WTC11 (cell line): ENCODE measurements around the gene SSNA1. TPM values are rescaled to one million over a fixed set of nuclear protein-coding genes. Genes with fewer than 3 reads are reported as not detected.
A peak's percentile ranks its signal among the peaks of the same experiment; 100 is the strongest.

Experiments
- ATAC-seq: fragments of 200-7000 bp; cut with Tn5 transposase; 2 replicates; pipeline ENCODE4 v1.10.0; 2021; ENCODE audit warnings: mild to moderate bottlenecking, moderate library complexity
- CTCF ChIA-PET: fragments of 300-600 bp; sonication (Branson Sonifier 250); formaldehyde crosslinking; loops from one replicate; lab custom pipeline; 2021; ENCODE audit warnings: antibody characterized with exemption; lab: Charles Lee
- POLR2A ChIA-PET: fragments of 350-600 bp; sonication (Branson Sonifier 250); formaldehyde crosslinking; loops from one replicate; lab custom pipeline; 2021; ENCODE audit warnings: antibody characterized with exemption; lab: Charles Lee
- DNase-seq: peaks from one replicate; pipeline ENCODE4 v3.0.0; 2021; ENCODE audit warnings: low spot score
- H3K27ac Mint-ChIP-seq: 2 replicates; pipeline ENCODE4 v1.8.0; 2021; ENCODE audit warnings: mixed read lengths
- H3K27me3 Mint-ChIP-seq: 2 replicates; pipeline ENCODE4 v1.8.0; 2021; ENCODE audit warnings: low read depth, mild to moderate bottlenecking, moderate library complexity, mixed read lengths
- H3K36me3 Mint-ChIP-seq: 2 replicates; pipeline ENCODE4 v1.8.0; 2021; ENCODE audit warnings: mixed read lengths
- H3K4me1 Mint-ChIP-seq: 2 replicates; pipeline ENCODE4 v1.8.0; 2022; ENCODE audit warnings: mixed read lengths
- H3K4me3 Mint-ChIP-seq: 2 replicates; pipeline ENCODE4 v1.8.0; 2021; ENCODE audit warnings: mild to moderate bottlenecking, moderate library complexity, mixed read lengths
- H3K9me3 Mint-ChIP-seq: 2 replicates; pipeline ENCODE4 v1.8.0; 2021; ENCODE audit warnings: mixed read lengths
- CREB1 ChIP-seq: sonication (generic); formaldehyde crosslinking; IDR thresholded peaks from 2 replicates; pipeline ENCODE4 v1.8.0; 2023; ENCODE audit warnings: mild to moderate bottlenecking, missing genetic modification reagents
- EMX1 ChIP-seq: fragments of 250-450 bp; sonication (Bioruptor Pico); IDR thresholded peaks from 2 replicates; pipeline ENCODE4 v1.8.0; 2021; ENCODE audit warnings: mild to moderate bottlenecking
- NFE2L1 ChIP-seq: sonication (generic); formaldehyde crosslinking; IDR thresholded peaks from 2 replicates; pipeline ENCODE4 v1.8.1; 2023; ENCODE audit warnings: missing genetic modification reagents
- RELA ChIP-seq: sonication (generic); formaldehyde crosslinking; IDR thresholded peaks from 2 replicates; pipeline ENCODE4 v1.8.1; 2022; ENCODE audit warnings: missing genetic modification reagents, mild to moderate bottlenecking, borderline replicate concordance
- SMAD3 ChIP-seq: sonication (generic); formaldehyde crosslinking; IDR thresholded peaks from 2 replicates; pipeline ENCODE4 v1.8.0; 2022; ENCODE audit warnings: missing genetic modification reagents, mild to moderate bottlenecking, borderline replicate concordance
- ZNF232 ChIP-seq: sonication (generic); formaldehyde crosslinking; IDR thresholded peaks from 2 replicates; pipeline ENCODE4 v1.8.0; 2022; ENCODE audit warnings: mild to moderate bottlenecking, missing genetic modification reagents
- total RNA-seq: library from RNA; stranded (reverse); gene quantifications from 3 replicates; pipeline ENCODE4 v1.2.3, GENCODE V29; 2021
- TF ChIP-seq, protein P1 (sequence below): fragments of 250-450 bp; sonication (Bioruptor Pico); conservative IDR thresholded peaks from 2 replicates; pipeline ENCODE4 v1.9.0; 2021; ENCODE audit warnings: mild to moderate bottlenecking
- TF ChIP-seq, protein P2 (sequence below): sonication (generic); formaldehyde crosslinking; IDR thresholded peaks from 2 replicates; pipeline ENCODE4 v1.8.0; 2022; ENCODE audit warnings: missing genetic modification reagents
- TF ChIP-seq, protein P3 (sequence below): sonication (generic); formaldehyde crosslinking; IDR thresholded peaks from 2 replicates; pipeline ENCODE4 v1.8.1; 2022; ENCODE audit warnings: mild to moderate bottlenecking, moderate library complexity, missing genetic modification reagents
- TF ChIP-seq, protein P4 (sequence below): sonication (generic); formaldehyde crosslinking; IDR thresholded peaks from 2 replicates; pipeline ENCODE4 v1.8.1; 2022; ENCODE audit warnings: missing genetic modification reagents, borderline replicate concordance

SSNA1 gene
- total RNA-seq, 1 experiment from 2014 or later: 102 TPM

DNA sequence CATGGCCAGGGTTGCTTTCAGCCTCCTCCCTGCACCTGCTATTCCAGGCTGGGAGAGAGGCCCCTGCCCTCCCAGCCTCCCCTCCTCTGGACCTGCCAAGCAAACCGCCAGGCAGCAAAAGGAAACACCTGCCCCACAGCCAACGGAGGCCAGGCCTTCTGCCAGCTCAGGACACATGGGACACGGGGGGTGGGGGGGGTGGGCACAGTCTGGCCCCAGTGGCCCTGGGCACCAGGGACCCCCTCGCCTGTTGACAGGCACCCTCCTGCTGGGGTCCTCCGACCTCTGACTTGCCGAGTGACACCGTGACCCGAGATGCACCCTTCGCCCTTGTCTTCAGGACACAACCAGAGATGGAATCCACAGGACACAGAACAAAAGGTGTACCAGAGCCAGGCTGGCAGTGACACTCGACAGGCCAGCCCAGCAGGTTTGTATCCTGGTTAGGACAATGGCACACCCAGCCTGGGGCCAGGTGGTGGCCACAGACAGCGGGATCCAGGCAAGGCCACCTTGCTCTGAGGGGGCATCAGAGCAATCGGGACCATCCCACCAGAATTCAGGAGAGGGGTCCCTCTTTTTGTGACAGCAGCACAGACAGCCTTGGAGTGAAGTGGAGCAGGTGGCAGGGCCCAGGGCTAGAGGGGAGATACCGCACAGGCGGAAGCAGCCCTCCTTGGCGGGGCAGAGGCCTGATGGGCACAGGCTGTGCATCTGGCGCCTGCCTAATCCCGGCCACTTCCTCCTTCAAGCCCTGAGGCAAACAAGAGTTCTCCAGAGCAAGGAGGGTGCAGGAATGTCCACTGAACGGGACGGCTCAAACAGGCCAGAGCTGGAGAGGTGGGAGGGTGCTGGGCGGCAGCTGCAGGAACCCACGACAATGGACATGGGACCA lies 15.3 kb upstream of the SSNA1 start:
- H3K4me1 Mint-ChIP-seq: peaks cover 6% of the 10 kb centered on the region
- ChIA-PET CTCF (interaction anchor here (0.6 to 1.8 kb wide), 4 partner anchors 16 to 113 kb away, joined by 3 to 6 read pairs (median 4); no protein-coding TSS in a partner anchor), POLR2A (no interaction called here)
- no peak for DNase-seq
- peaks cover 28% of the 10 kb centered on the region for H3K27me3 Mint-ChIP-seq
- H3K27ac Mint-ChIP-seq: no peak overlapping the region
- no peak overlapping the region for H3K4me3 Mint-ChIP-seq
- no peak for ATAC-seq
- no peaks in the 10 kb centered on the region for H3K9me3 Mint-ChIP-seq
- H3K36me3 Mint-ChIP-seq: no peaks in the 10 kb centered on the region
- TF ChIP-seq, protein P1, sequence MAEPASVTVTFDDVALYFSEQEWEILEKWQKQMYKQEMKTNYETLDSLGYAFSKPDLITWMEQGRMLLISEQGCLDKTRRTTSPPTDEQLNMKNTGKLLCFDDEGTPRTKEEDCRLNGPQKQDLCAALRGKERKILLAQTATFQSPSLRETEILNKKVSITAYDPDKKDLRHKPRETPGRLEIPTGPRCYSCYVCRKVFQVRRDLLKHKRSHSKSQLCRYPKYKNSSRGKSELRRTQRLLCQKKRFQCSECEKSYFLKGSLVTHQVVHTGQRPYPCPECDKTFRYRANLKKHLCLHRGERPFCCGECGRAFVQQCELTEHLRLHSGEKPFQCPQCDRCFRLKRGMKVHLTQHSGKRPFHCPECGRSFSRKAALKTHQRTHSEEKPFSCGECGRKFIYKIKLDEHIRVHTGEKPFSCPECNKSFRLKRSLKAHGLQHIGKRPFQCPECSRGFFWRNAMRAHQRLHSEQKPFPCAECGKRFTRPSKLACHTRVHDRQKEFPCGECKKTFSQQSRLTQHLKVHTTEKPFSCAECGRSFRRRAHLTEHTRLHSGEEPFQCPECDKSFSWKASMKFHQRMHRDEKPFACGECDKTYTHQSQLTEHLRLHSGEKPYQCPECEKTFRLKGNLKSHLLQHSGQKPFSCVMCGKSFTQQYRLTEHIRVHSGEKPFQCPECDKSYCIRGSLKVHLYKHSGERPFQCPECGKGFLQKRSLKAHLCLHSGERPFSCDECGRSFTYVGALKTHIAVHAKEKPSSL (CRISPR knock-in tag): no peak
- TF ChIP-seq SMAD3 (CRISPR knock-in tag) (no peak), NFE2L1 (CRISPR knock-in tag) (no peak), CREB1 (CRISPR knock-in tag) (no peak), EMX1 (CRISPR knock-in tag) (no peak), ZNF232 (no peak)
- TF ChIP-seq, protein P2, sequence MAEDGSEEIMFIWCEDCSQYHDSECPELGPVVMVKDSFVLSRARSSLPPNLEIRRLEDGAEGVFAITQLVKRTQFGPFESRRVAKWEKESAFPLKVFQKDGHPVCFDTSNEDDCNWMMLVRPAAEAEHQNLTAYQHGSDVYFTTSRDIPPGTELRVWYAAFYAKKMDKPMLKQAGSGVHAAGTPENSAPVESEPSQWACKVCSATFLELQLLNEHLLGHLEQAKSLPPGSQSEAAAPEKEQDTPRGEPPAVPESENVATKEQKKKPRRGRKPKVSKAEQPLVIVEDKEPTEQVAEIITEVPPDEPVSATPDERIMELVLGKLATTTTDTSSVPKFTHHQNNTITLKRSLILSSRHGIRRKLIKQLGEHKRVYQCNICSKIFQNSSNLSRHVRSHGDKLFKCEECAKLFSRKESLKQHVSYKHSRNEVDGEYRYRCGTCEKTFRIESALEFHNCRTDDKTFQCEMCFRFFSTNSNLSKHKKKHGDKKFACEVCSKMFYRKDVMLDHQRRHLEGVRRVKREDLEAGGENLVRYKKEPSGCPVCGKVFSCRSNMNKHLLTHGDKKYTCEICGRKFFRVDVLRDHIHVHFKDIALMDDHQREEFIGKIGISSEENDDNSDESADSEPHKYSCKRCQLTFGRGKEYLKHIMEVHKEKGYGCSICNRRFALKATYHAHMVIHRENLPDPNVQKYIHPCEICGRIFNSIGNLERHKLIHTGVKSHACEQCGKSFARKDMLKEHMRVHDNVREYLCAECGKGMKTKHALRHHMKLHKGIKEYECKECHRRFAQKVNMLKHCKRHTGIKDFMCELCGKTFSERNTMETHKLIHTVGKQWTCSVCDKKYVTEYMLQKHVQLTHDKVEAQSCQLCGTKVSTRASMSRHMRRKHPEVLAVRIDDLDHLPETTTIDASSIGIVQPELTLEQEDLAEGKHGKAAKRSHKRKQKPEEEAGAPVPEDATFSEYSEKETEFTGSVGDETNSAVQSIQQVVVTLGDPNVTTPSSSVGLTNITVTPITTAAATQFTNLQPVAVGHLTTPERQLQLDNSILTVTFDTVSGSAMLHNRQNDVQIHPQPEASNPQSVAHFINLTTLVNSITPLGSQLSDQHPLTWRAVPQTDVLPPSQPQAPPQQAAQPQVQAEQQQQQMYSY (CRISPR knock-in tag): no peak
- TF ChIP-seq, protein P3, sequence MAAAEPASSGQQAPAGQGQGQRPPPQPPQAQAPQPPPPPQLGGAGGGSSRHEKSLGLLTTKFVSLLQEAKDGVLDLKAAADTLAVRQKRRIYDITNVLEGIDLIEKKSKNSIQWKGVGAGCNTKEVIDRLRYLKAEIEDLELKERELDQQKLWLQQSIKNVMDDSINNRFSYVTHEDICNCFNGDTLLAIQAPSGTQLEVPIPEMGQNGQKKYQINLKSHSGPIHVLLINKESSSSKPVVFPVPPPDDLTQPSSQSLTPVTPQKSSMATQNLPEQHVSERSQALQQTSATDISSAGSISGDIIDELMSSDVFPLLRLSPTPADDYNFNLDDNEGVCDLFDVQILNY: no peak
- TF ChIP-seq, protein P4, sequence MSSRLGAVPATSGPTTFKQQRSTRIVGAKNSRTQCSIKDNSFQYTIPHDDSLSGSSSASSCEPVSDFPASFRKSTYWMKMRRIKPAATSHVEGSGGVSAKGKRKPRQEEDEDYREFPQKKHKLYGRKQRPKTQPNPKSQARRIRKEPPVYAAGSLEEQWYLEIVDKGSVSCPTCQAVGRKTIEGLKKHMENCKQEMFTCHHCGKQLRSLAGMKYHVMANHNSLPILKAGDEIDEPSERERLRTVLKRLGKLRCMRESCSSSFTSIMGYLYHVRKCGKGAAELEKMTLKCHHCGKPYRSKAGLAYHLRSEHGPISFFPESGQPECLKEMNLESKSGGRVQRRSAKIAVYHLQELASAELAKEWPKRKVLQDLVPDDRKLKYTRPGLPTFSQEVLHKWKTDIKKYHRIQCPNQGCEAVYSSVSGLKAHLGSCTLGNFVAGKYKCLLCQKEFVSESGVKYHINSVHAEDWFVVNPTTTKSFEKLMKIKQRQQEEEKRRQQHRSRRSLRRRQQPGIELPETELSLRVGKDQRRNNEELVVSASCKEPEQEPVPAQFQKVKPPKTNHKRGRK (CRISPR knock-in tag): no peak

DNA sequence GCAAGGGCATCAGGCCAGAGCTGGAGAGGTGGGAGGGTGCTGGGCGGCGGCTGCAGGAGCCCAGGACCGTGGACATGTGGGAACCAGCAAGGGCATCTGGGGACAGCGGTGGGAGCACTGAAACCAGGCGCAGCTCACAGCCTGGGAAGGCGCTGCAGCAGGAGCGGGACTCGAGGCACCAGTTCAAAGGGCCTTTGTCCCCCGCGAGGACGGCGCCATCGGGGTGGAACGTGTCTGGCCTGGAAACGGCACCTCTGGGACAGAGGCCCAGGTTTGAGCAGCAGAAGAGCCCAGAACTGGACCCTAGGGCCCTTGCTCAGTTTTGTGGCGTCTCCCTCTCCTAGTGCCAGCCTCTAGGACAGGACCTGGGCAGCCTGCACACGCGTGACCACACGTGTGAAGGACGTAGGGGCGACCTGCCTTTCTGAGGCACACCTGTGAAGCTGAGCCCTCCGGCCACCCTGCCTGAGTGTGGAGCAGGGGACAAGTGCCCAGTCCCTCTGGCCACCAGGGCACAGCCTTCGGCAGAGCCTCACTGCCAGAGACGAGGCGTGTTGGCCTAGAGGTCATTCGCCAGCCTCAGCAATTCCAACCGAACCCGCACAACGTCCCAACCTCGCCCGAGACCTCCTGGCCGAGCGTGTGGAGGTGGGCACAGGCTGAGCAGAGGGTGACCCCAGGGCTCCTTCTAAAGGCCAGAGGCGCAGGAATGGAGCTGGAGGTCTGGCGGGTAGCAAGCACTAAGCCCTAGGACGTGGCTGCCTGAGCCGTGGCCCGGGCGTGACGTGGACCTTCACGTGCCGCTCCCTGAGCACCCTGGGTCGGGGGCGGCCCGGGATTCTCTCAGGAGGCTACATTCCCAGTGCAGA lies 14.4 kb upstream of the SSNA1 start:
- CTCF ChIA-PET: interaction anchor here (0.8 to 3.6 kb wide), 26 partner anchors 12 to 152 kb away, joined by 3 to 40 read pairs (median 10); partner anchors contain the start of genes ABCA2, ANAPC2, CYSRT1 and GRIN1
- Mint-ChIP-seq H3K27ac (no peak overlapping the region), H3K4me1 (peaks cover 6% of the 10 kb centered on the region), H3K9me3 (no peaks in the 10 kb centered on the region), H3K36me3 (no peaks in the 10 kb centered on the region), H3K27me3 (peaks cover 22% of the 10 kb centered on the region), H3K4me3 (no peak overlapping the region)
- POLR2A ChIA-PET: interaction anchor here (0.7 to 1.8 kb wide), 3 partner anchors 12 to 61 kb away, joined by 3 to 6 read pairs (median 3); no protein-coding TSS in a partner anchor
- DNase-seq (no peak), ATAC-seq (no peak)
- 0 out of 2 replicates have a peak, but pooled peaks have one; percentile 35 for TF ChIP-seq RELA (CRISPR knock-in tag)
- TF ChIP-seq, protein P3: no peak
